Measurements from ENCODE around the gene FAT1.

GRCh38 chr4:186685767-186686183, 37.9 kb downstream of the FAT1 start:
- no peak for TF ChIP-seq EZH2 (optimal IDR thresholded peaks at IDR 0.05; ENCODE audit: low read depth, low read length)
- no peak for TF ChIP-seq CTCF (IDR thresholded peaks at IDR 0.05; ENCODE audit: low read length)
- TF ChIP-seq EZH2phosphoT487 (IDR thresholded peaks at IDR 0.05; ENCODE audit: low read length), result no peak
